Suppressor macrophage treated with lipopolysaccharide for 1 hour (primary cell): Measurements from ENCODE around the gene RIC8B.
A peak's percentile ranks its signal among the peaks of the same experiment; 100 is the strongest.

Experiments
- DNase-seq, 3 donors: peaks; one replicate each; pipeline ENCODE4 v3.0.0-alpha.2; 2020 to 2022

The RIC8B gene

GRCh38 chr12:106870116-106870515 is 95.6 kb downstream of the RIC8B start:
- DNase-seq = no peak

- DNase-seq = peak; percentile 4 to 43 (median 34)
Measured at GRCh38 chr12:106871477-106871876, 97.0 kb downstream of the RIC8B start.

GRCh38 chr12:106873983-106874382 is 99.5 kb downstream of the RIC8B start:
- DNase-seq = no peak

GRCh38 chr12:106878804-106879203 is 104.3 kb downstream of the RIC8B start:
- no peak for DNase-seq

- DNase-seq = no peak
Measured at GRCh38 chr12:106879612-106880011, 105.1 kb downstream of the RIC8B start.

- no peak for DNase-seq
Measured at GRCh38 chr12:106883426-106883825, 108.9 kb downstream of the RIC8B start.

- no peak for DNase-seq
Measured at GRCh38 chr12:106885026-106885425, 110.5 kb downstream of the RIC8B start.

- no peak for DNase-seq
Measured at GRCh38 chr12:106885541-106886249, 111.2 kb downstream of the RIC8B start.

- DNase-seq = no peak
Measured at GRCh38 chr12:106886932-106887331, 112.5 kb downstream of the RIC8B start.

- DNase-seq = no peak
Measured at GRCh38 chr12:106888348-106888970, 114.0 kb downstream of the RIC8B start.

- DNase-seq = no peak
Measured at GRCh38 chr12:106889326-106889725, 114.8 kb downstream of the RIC8B start.

- no peak for DNase-seq
Measured at GRCh38 chr12:106889950-106890626, 115.6 kb downstream of the RIC8B start.

GRCh38 chr12:106892075-106892474 is 117.6 kb downstream of the RIC8B start:
- no peak for DNase-seq

GRCh38 chr12:106893451-106893850 is 119.0 kb downstream of the RIC8B start:
- no peak for DNase-seq

- no peak for DNase-seq
Measured at GRCh38 chr12:106894774-106895173, 120.3 kb downstream of the RIC8B start.

GRCh38 chr12:106896603-106897002 is 122.1 kb downstream of the RIC8B start:
- no peak for DNase-seq

- DNase-seq = no peak
Measured at GRCh38 chr12:106897082-106897481, 122.6 kb downstream of the RIC8B start.

GRCh38 chr12:106897981-106898901 is 123.8 kb downstream of the RIC8B start:
- no peak for DNase-seq

- no peak for DNase-seq
Measured at GRCh38 chr12:106900554-106900953, 126.1 kb downstream of the RIC8B start.

- DNase-seq = no peak
Measured at GRCh38 chr12:106901276-106901675, 126.8 kb downstream of the RIC8B start.

- DNase-seq = no peak
Measured at GRCh38 chr12:106902053-106902452, 127.6 kb downstream of the RIC8B start.

GRCh38 chr12:106903241-106903945 is 128.9 kb downstream of the RIC8B start:
- peak; percentile 31 to 65 (median 53) for DNase-seq
